OCI-LY7 (cell line): ENCODE results near the gene ACOXL. TPM values are rescaled to one million over a fixed set of nuclear protein-coding genes. Genes with fewer than 3 reads are reported as not detected.

ENCODE experiments used
- BruUV-seq: library from RNA; stranded (reverse); fragments of 400-500 nt; replicated peaks from 2 replicates; lab custom pipeline; 2021; lab: Mats Ljungman, UMichigan
- CTCF ChIA-PET: fragments of 300-600 bp; sonication (Branson Sonifier 250); formaldehyde crosslinking; loops from one replicate; lab custom pipeline; 2022; ENCODE audit warnings: antibody characterized with exemption; ENCODE audit not compliant: unreplicated experiment; lab: Charles Lee
- POLR2A ChIA-PET: fragments of 300-600 bp; sonication (Branson Sonifier 250); formaldehyde crosslinking; loops from one replicate; lab custom pipeline; 2022; ENCODE audit warnings: antibody characterized with exemption; lab: Charles Lee
- DNase-seq: peaks from one replicate; pipeline ENCODE4 v3.0.0-alpha.2; 2015; ENCODE audit warnings: low spot score
- H2AFZ ChIP-seq: fragments of 200-600 bp; sonication (generic), shearing (Covaris generic); 2 replicates; pipeline ENCODE4 v1.6.1; 2014; ENCODE audit warnings: mild to moderate bottlenecking, antibody characterized with exemption, low read length, moderate library complexity
- H3K27ac ChIP-seq: fragments of 200-600 bp; sonication (generic); 2 replicates; pipeline ENCODE4 v1.5.1; 2014; ENCODE audit warnings: mixed run types, low read depth, mild to moderate bottlenecking, moderate library complexity, low read length, inconsistent platforms; ENCODE audit not compliant: poor library complexity, severe bottlenecking
- H3K36me3 ChIP-seq: fragments of 200-600 bp; sonication (generic); 2 replicates; pipeline ENCODE4 v1.6.1; 2014; ENCODE audit warnings: mild to moderate bottlenecking, antibody characterized with exemption, low read length, moderate library complexity, mixed read lengths; ENCODE audit not compliant: insufficient read depth
- H3K4me1 ChIP-seq: fragments of 200-600 bp; sonication (generic); 2 replicates; pipeline ENCODE4 v1.5.1; 2014; ENCODE audit warnings: mild to moderate bottlenecking, low read length; ENCODE audit not compliant: insufficient read depth, poor library complexity, severe bottlenecking
- H3K4me2 ChIP-seq: fragments of 200-600 bp; sonication (generic); 2 replicates; pipeline ENCODE4 v1.6.1; 2014; ENCODE audit warnings: mild to moderate bottlenecking, low read length
- H3K4me3 ChIP-seq: fragments of 200-600 bp; sonication (generic); 2 replicates; pipeline ENCODE4 v1.5.1; 2014; ENCODE audit warnings: mild to moderate bottlenecking, low read depth, low read length; ENCODE audit not compliant: poor library complexity, severe bottlenecking
- H3K79me2 ChIP-seq: fragments of 200-600 bp; sonication (generic); 2 replicates; pipeline ENCODE4 v1.6.1; 2016; ENCODE audit warnings: low read depth, mild to moderate bottlenecking, low read length, moderate library complexity, mixed read lengths; ENCODE audit not compliant: insufficient read depth
- H3K9me2 ChIP-seq: fragments of 200-600 bp; sonication (generic); 2 replicates; pipeline ENCODE4 v1.6.1; 2016; ENCODE audit warnings: mild to moderate bottlenecking, low read length, mixed read lengths; ENCODE audit not compliant: insufficient read depth
- H3K9me3 ChIP-seq: fragments of 200-600 bp; sonication (generic); 2 replicates; pipeline ENCODE4 v1.6.1; 2014; ENCODE audit warnings: mild to moderate bottlenecking, mixed run types, low read length, mixed read lengths
- H4K20me1 ChIP-seq: fragments of 200-600 bp; sonication (generic); 2 replicates; pipeline ENCODE4 v1.6.1; 2014; ENCODE audit warnings: mild to moderate bottlenecking, antibody characterized with exemption, low read length, moderate library complexity, mixed read lengths; ENCODE audit not compliant: insufficient read depth
- CTCF ChIP-seq: fragments of 200-600 bp; sonication (generic); conservative IDR thresholded peaks from 2 replicates; pipeline ENCODE4 v1.5.1; 2014; ENCODE audit warnings: mild to moderate bottlenecking, antibody characterized with exemption, low read length, moderate library complexity, mixed read lengths
- EZH2phosphoT487 ChIP-seq: fragments of 200-600 bp; sonication (generic); IDR thresholded peaks from 2 replicates; pipeline ENCODE4 v1.6.1; 2018; ENCODE audit warnings: low read depth, borderline replicate concordance, mild to moderate bottlenecking, mixed run types, antibody characterized with exemption, low read length, moderate library complexity, mixed read lengths
- intact Hi-C: fragments of 100-400 bp; cut with micrococcal nuclease; formaldehyde crosslinking; loops from one replicate; pipeline ENCODE4 v1.10.0; 2022; ENCODE audit not compliant: unreplicated experiment
- total RNA-seq, 2 experiments: library from RNA; depleted of rRNA in 1 of 2; stranded (reverse); fragments of >200 nt in 1 of 2; shearing (Covaris generic) in 1 of 2; gene quantifications; 2 replicates each; pipeline ENCODE4 v1.2.3, GENCODE V29; 2014 to 2022

The ACOXL gene
- total RNA-seq, 2 experiments from 2014 or later: 1.4 TPM; not detected in 1

GRCh38 chr2:111138839-111139238, 406.5 kb downstream of the ACOXL start:
- Histone ChIP-seq H3K4me1 (peaks cover 6% of the 10 kb centered on the region), H3K9me2 (no peaks in the 10 kb centered on the region), H3K4me3 (no peak overlapping the region), H4K20me1 (peaks cover 48% of the 10 kb centered on the region), H3K9me3 (no peaks in the 10 kb centered on the region), H3K4me2 (no peak overlapping the region), H3K79me2 (peaks cover 92% of the 10 kb centered on the region), H2AFZ (no peak overlapping the region), H3K36me3 (peaks cover 93% of the 10 kb centered on the region), H3K27ac (no peak overlapping the region)
- POLR2A ChIA-PET: no interaction called here
- TF ChIP-seq CTCF (no peak), EZH2phosphoT487 (no peak)
- CTCF ChIA-PET: no interaction called here
- intact Hi-C loops: no loop called here
- no peak for DNase-seq
- BruUV-seq: no TSS peak

- TF ChIP-seq CTCF (no peak), EZH2phosphoT487 (no peak)
- intact Hi-C loops: no loop called here
- peaks cover 88% of the 10 kb centered on the region for H3K79me2 ChIP-seq
- H4K20me1 ChIP-seq: peaks cover 40% of the 10 kb centered on the region
- H3K36me3 ChIP-seq: peaks cover 93% of the 10 kb centered on the region
- no peak overlapping the region for H3K27ac ChIP-seq
- CTCF ChIA-PET: no interaction called here
- H2AFZ ChIP-seq: no peak overlapping the region
- no TSS peak for BruUV-seq
- H3K9me2 ChIP-seq: no peaks in the 10 kb centered on the region
- DNase-seq: no peak
- no peak overlapping the region for H3K4me3 ChIP-seq
- no peaks in the 10 kb centered on the region for H3K9me3 ChIP-seq
- no peaks in the 10 kb centered on the region for H3K4me1 ChIP-seq
- H3K4me2 ChIP-seq: no peak overlapping the region
- POLR2A ChIA-PET: interaction anchor here (0.9 kb wide), 2 partner anchors 12 to 17 kb away, joined by 3 read pairs; no protein-coding TSS in a partner anchor
These were observed 407.4 kb downstream of the ACOXL start for GRCh38 chr2:111139637-111140317.

DNA sequence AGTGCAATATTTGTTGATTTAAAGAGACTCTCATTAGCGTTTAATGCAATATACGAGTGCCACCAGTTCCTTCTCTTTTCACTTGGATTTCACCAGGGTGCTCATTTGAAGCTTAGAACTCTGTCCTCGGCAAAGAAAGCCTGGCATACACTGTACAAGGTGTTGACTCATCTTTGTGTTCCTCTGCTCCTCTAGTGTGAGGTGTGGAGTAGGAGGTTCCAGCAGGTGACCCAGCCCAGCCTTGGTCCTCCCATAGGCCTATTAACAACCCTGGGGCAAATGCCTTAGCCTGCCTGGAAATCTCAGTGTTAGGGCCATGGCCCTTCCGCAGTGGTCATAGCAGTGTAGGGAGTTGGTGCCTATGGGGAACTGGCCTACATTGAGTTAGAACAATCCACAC, 408.4 kb downstream of the ACOXL start:
- Histone ChIP-seq H3K4me1 (no peaks in the 10 kb centered on the region), H3K4me3 (no peak overlapping the region), H3K27ac (no peak overlapping the region), H3K9me2 (no peaks in the 10 kb centered on the region), H3K79me2 (peaks cover 88% of the 10 kb centered on the region), H4K20me1 (peaks cover 37% of the 10 kb centered on the region), H3K9me3 (no peaks in the 10 kb centered on the region), H3K4me2 (no peak overlapping the region), H2AFZ (no peak overlapping the region), H3K36me3 (peaks cover 92% of the 10 kb centered on the region)
- CTCF ChIA-PET: no interaction called here
- POLR2A ChIA-PET: interaction anchor here (0.9 kb wide), 1 partner anchor 13 kb away, joined by 3 read pairs; no protein-coding TSS in a partner anchor
- BruUV-seq: no TSS peak
- TF ChIP-seq EZH2phosphoT487 (no peak), CTCF (no peak)
- intact Hi-C loops: no loop called here
- DNase-seq: no peak
